HEK293 (cell line): ENCODE data around the gene ARL6IP5.

Experiments used
- CTCF ChIA-PET: fragments of 350-600 bp; formaldehyde crosslinking; extraction: SDS; loops from one replicate; lab custom pipeline; 2021; ENCODE audit warnings: antibody characterized with exemption; lab: Yijun Ruan, JAX
- POLR2A ChIA-PET: fragments of 300-600 bp; formaldehyde crosslinking; extraction: SDS; loops from one replicate; lab custom pipeline; 2020; ENCODE audit warnings: antibody characterized with exemption, inconsistent platforms; lab: Yijun Ruan, JAX
- H3K27ac ChIP-seq: fragments of 200-500 bp; sonication (Bioruptor generic); 2 replicates; pipeline ENCODE4 v1.5.1; 2014; ENCODE audit warnings: low read depth, low read length, control low read depth, inconsistent platforms; ENCODE audit errors: extremely low read depth
- H3K36me3 ChIP-seq, 2 experiments: fragments of 200-500 bp in 1 of 2; sonication (Bioruptor generic) in 1 of 2; 1 replicate in 1 of 2; 2 replicates in 1 of 2; pipeline ENCODE4 v1.5.1; 2014 to 2017; ENCODE audit warnings: inconsistent platforms in 2 of 2, low read length in 2 of 2; ENCODE audit not compliant: control insufficient read depth in 2 of 2, insufficient read depth in 1 of 2
- H3K4me1 ChIP-seq: fragments of 200-500 bp; sonication (Bioruptor generic); 2 replicates; pipeline ENCODE4 v1.5.1; 2014; ENCODE audit warnings: mild to moderate bottlenecking, low read length, inconsistent platforms; ENCODE audit not compliant: control insufficient read depth, insufficient read depth
- H3K4me3 ChIP-seq: 2 replicates; pipeline ENCODE4 v1.5.1; 2011; ENCODE audit warnings: low read depth, mild to moderate bottlenecking, control low read depth, low read length, moderate library complexity
- H3K9me3 ChIP-seq: fragments of 200-500 bp; sonication (Bioruptor generic); 2 replicates; pipeline ENCODE4 v1.5.1; 2014; ENCODE audit warnings: low read depth, low read length, inconsistent platforms; ENCODE audit not compliant: control insufficient read depth, insufficient read depth
- BCL11A ChIP-seq: fragments of 450-650 bp; formaldehyde crosslinking; IDR thresholded peaks from 2 replicates; pipeline ENCODE4 v1.5.1; 2016; ENCODE audit warnings: low read depth, missing biosample characterization, missing genetic modification characterization
- KLF10 ChIP-seq: fragments of 450-650 bp; IDR thresholded peaks from 2 replicates; pipeline ENCODE4 v1.5.1; 2018; ENCODE audit warnings: missing biosample characterization, mild to moderate bottlenecking, missing genetic modification characterization
- KLF16 ChIP-seq: fragments of 450-650 bp; formaldehyde crosslinking; IDR thresholded peaks from 2 replicates; pipeline ENCODE4 v1.5.1; 2017; ENCODE audit warnings: missing biosample characterization, missing genetic modification characterization
- KLF9 ChIP-seq: fragments of 450-650 bp; formaldehyde crosslinking; IDR thresholded peaks from 2 replicates; pipeline ENCODE4 v1.5.1; 2016; ENCODE audit warnings: missing biosample characterization, missing genetic modification characterization, low read depth
- SALL2 ChIP-seq: fragments of 450-650 bp; formaldehyde crosslinking; IDR thresholded peaks from 2 replicates; pipeline ENCODE4 v1.5.0; 2017; ENCODE audit warnings: missing biosample characterization, mild to moderate bottlenecking, missing genetic modification characterization, borderline replicate concordance
- SCRT1 ChIP-seq: fragments of 450-650 bp; formaldehyde crosslinking; IDR thresholded peaks from 2 replicates; pipeline ENCODE4 v1.5.1; 2016; ENCODE audit warnings: missing biosample characterization, missing genetic modification characterization, borderline replicate concordance
- SETDB1 ChIP-seq: IDR thresholded peaks from one replicate; pipeline ENCODE4 v1.6.1; 2017; ENCODE audit warnings: mild to moderate bottlenecking, low read length, moderate library complexity, mixed read lengths; ENCODE audit not compliant: insufficient read length
- SP7 ChIP-seq: fragments of 450-650 bp; formaldehyde crosslinking; IDR thresholded peaks from 2 replicates; pipeline ENCODE4 v1.5.1; 2016; ENCODE audit warnings: missing biosample characterization, missing genetic modification characterization
- TCF7L2 ChIP-seq: IDR thresholded peaks from 2 replicates; pipeline ENCODE4 v1.6.1; 2011; ENCODE audit warnings: low read depth, mild to moderate bottlenecking, inconsistent platforms, low read length, moderate library complexity, borderline replicate concordance
- WT1 ChIP-seq: fragments of 450-650 bp; formaldehyde crosslinking; IDR thresholded peaks from 2 replicates; pipeline ENCODE4 v1.5.1; 2016; ENCODE audit warnings: missing biosample characterization, missing genetic modification characterization
- ZBTB21 ChIP-seq: fragments of 450-650 bp; formaldehyde crosslinking; IDR thresholded peaks from 2 replicates; pipeline ENCODE4 v1.5.1; 2017; ENCODE audit warnings: missing biosample characterization, missing genetic modification characterization
- ZBTB49 ChIP-seq: fragments of 450-650 bp; formaldehyde crosslinking; IDR thresholded peaks from 2 replicates; pipeline ENCODE4 v1.5.1; 2016; ENCODE audit warnings: missing biosample characterization, missing genetic modification characterization, low read depth
- ZFHX2 ChIP-seq: fragments of 450-650 bp; formaldehyde crosslinking; conservative IDR thresholded peaks from 2 replicates; pipeline ENCODE4 v1.5.1; 2016; ENCODE audit warnings: missing biosample characterization, missing genetic modification characterization
- ZFP3 ChIP-seq: fragments of 450-650 bp; formaldehyde crosslinking; IDR thresholded peaks from 2 replicates; pipeline ENCODE4 v1.5.1; 2016; ENCODE audit warnings: low read depth, missing biosample characterization, missing genetic modification characterization
- ZFP41 ChIP-seq: fragments of 450-650 bp; formaldehyde crosslinking; IDR thresholded peaks from 2 replicates; pipeline ENCODE4 v1.5.1; 2016; ENCODE audit warnings: missing biosample characterization, missing genetic modification characterization, borderline replicate concordance
- ZNF146 ChIP-seq: fragments of 450-650 bp; formaldehyde crosslinking; IDR thresholded peaks from 2 replicates; pipeline ENCODE4 v1.5.1; 2016; ENCODE audit warnings: missing biosample characterization, missing genetic modification characterization
- ZNF174 ChIP-seq: fragments of 450-650 bp; formaldehyde crosslinking; IDR thresholded peaks from 2 replicates; pipeline ENCODE4 v1.5.0; 2017; ENCODE audit warnings: missing biosample characterization, mild to moderate bottlenecking, missing genetic modification characterization
- ZNF175 ChIP-seq: fragments of 450-650 bp; formaldehyde crosslinking; IDR thresholded peaks from 2 replicates; pipeline ENCODE4 v1.5.1; 2016; ENCODE audit warnings: missing biosample characterization, missing genetic modification characterization
- ZNF19 ChIP-seq: fragments of 450-650 bp; formaldehyde crosslinking; IDR thresholded peaks from 2 replicates; pipeline ENCODE4; 2016; ENCODE audit warnings: missing biosample characterization, missing genetic modification characterization, low read depth
- ZNF23 ChIP-seq: fragments of 450-650 bp; formaldehyde crosslinking; IDR thresholded peaks from 2 replicates; pipeline ENCODE4 v1.5.1; 2016; ENCODE audit warnings: missing biosample characterization, missing genetic modification characterization, borderline replicate concordance
- ZNF24 ChIP-seq: fragments of 450-650 bp; formaldehyde crosslinking; IDR thresholded peaks from 2 replicates; pipeline ENCODE4 v1.5.1; 2016; ENCODE audit warnings: missing biosample characterization, missing genetic modification characterization
- ZNF302 ChIP-seq: fragments of 450-650 bp; formaldehyde crosslinking; IDR thresholded peaks from 2 replicates; pipeline ENCODE4 v1.5.1; 2016; ENCODE audit warnings: missing biosample characterization, missing genetic modification characterization, low read depth
- ZNF354C ChIP-seq: fragments of 450-650 bp; formaldehyde crosslinking; IDR thresholded peaks from 2 replicates; pipeline ENCODE4 v1.5.1; 2016; ENCODE audit warnings: missing biosample characterization, missing genetic modification characterization, low read depth, borderline replicate concordance
- ZNF404 ChIP-seq: fragments of 450-650 bp; formaldehyde crosslinking; IDR thresholded peaks from 2 replicates; pipeline ENCODE4 v1.5.1; 2017; ENCODE audit warnings: missing biosample characterization, missing genetic modification characterization
- ZNF433 ChIP-seq: fragments of 450-650 bp; formaldehyde crosslinking; IDR thresholded peaks from 2 replicates; pipeline ENCODE4 v1.5.1; 2016; ENCODE audit warnings: missing biosample characterization, missing genetic modification characterization, low read depth
- ZNF629 ChIP-seq: fragments of 450-650 bp; formaldehyde crosslinking; IDR thresholded peaks from 2 replicates; pipeline ENCODE4 v1.5.1; 2017; ENCODE audit warnings: missing biosample characterization, missing genetic modification characterization
- ZNF664 ChIP-seq: fragments of 450-650 bp; formaldehyde crosslinking; IDR thresholded peaks from 2 replicates; pipeline ENCODE4 v1.5.1; 2016; ENCODE audit warnings: missing biosample characterization, missing genetic modification characterization
- ZNF791 ChIP-seq: fragments of 450-650 bp; formaldehyde crosslinking; IDR thresholded peaks from 2 replicates; pipeline ENCODE4 v1.5.1; 2016; ENCODE audit warnings: missing biosample characterization, missing genetic modification characterization
- ZSCAN23 ChIP-seq: fragments of 450-650 bp; formaldehyde crosslinking; IDR thresholded peaks from 2 replicates; pipeline ENCODE4 v1.5.1; 2016; ENCODE audit warnings: missing biosample characterization, missing genetic modification characterization

The ARL6IP5 gene

GRCh38 chr3:69058947-69059224, 25.9 kb upstream of the ARL6IP5 start (continued):
- TF ChIP-seq ZBTB49 (tag by site-specific recombination) = no peak

GRCh38 chr3:69059688-69060087, 25.0 kb upstream of the ARL6IP5 start:
- ChIA-PET CTCF (no interaction called here), POLR2A (no interaction called here)
- Histone ChIP-seq H3K36me3 (peaks cover 29 to 76% of the 10 kb centered on the region in 2 experiments), H3K4me3 (no peak overlapping the region), H3K27ac (no peak overlapping the region), H3K4me1 (no peaks in the 10 kb centered on the region), H3K9me3 (no peaks in the 10 kb centered on the region)
- TF ChIP-seq SP7 (no peak), SETDB1 (no peak), ZNF19 (tag by site-specific recombination) (no peak), SCRT1 (tag by site-specific recombination) (no peak), ZNF791 (tag by site-specific recombination) (no peak), KLF9 (tag by site-specific recombination) (no peak), ZNF302 (tag by site-specific recombination) (no peak), BCL11A (no peak), WT1 (tag by site-specific recombination) (no peak), ZNF174 (tag by site-specific recombination) (no peak), ZNF354C (tag by site-specific recombination) (no peak), ZNF433 (tag by site-specific recombination) (no peak), ZNF404 (tag by site-specific recombination) (no peak), ZNF664 (tag by site-specific recombination) (no peak), ZNF24 (tag by site-specific recombination) (no peak), ZFP41 (tag by site-specific recombination) (no peak), ZFHX2 (tag by site-specific recombination) (no peak), KLF16 (no peak), ZNF175 (tag by site-specific recombination) (no peak), ZBTB21 (tag by site-specific recombination) (no peak)

- H3K9me3 ChIP-seq = no peaks in the 10 kb centered on the region
- H3K27ac ChIP-seq = no peak overlapping the region
- CTCF ChIA-PET = interaction anchor here (0.6 kb wide), 1 partner anchor 1044 kb away, joined by 3 read pairs; no protein-coding TSS in a partner anchor
- peaks cover 17 to 61% of the 10 kb centered on the region in 2 experiments for H3K36me3 ChIP-seq
- no peak overlapping the region for H3K4me3 ChIP-seq
- TF ChIP-seq ZNF146 (no peak), ZNF629 (tag by site-specific recombination) (no peak), ZNF404 (tag by site-specific recombination) (no peak), ZSCAN23 (tag by site-specific recombination) (no peak), ZFP3 (no peak), TCF7L2 (no peak), ZNF23 (no peak), SALL2 (tag by site-specific recombination) (no peak), KLF10 (tag by site-specific recombination) (no peak)
- TF ChIP-seq, all 188 proteins: peak for 0
- no peaks in the 10 kb centered on the region for H3K4me1 ChIP-seq
- POLR2A ChIA-PET = no interaction called here
Observed at GRCh38 chr3:69063636-69064035, 21.1 kb upstream of the ARL6IP5 start.
